Measurements from ENCODE around the gene AKT1.

The AKT1 gene

GRCh38 chr14:104794993-104795780, at the start of gene AKT1:
AKT1 (minus strand) TSS chr14:104795748; CDS start chr14:104792643, 3,105 bp downstream.
- no peak for TF ChIP-seq CTCF (IDR thresholded peaks at IDR 0.05)
- no peaks in the 10 kb centered on the region for H3K9me3 ChIP-seq (ENCODE audit: control insufficient read depth, low read length)
- peaks cover 44% of the 10 kb centered on the region for H3K79me2 ChIP-seq
- peaks cover 19% of the 10 kb centered on the region for H3K4me1 ChIP-seq
- no peaks in the 10 kb centered on the region for H3K36me3 ChIP-seq (ENCODE audit: control insufficient read depth, insufficient read depth, low read length)
- H3K4me3 ChIP-seq (ENCODE audit: low read depth, low read length), result peak within 1 kb of the TSS; percentile 66
- H3K27me3 ChIP-seq (ENCODE audit: control insufficient read depth, insufficient read depth, low read length), result no peaks in the 10 kb centered on the region
- peak within 1 kb of the TSS; percentile 47 for H3K27ac ChIP-seq
- H3K4me2 ChIP-seq (ENCODE audit: low read length), result peak within 1 kb of the TSS; percentile 96
- peak within 1 kb of the TSS; percentile 73 for H3K9ac ChIP-seq
- H2AFZ ChIP-seq, result peak within 1 kb of the TSS; percentile 91

GRCh38 chr14:104845033-104845666, 49.6 kb upstream of the AKT1 start:
- H3K4me2 ChIP-seq (ENCODE audit: low read length), result no peak overlapping the region
- no peaks in the 10 kb centered on the region for H3K36me3 ChIP-seq (ENCODE audit: control insufficient read depth, insufficient read depth, low read length)
- no peak for TF ChIP-seq CTCF (IDR thresholded peaks at IDR 0.05)
- H3K4me3 ChIP-seq (ENCODE audit: low read depth, low read length), result no peak overlapping the region
- no peak overlapping the region for H3K27ac ChIP-seq
- H3K4me1 ChIP-seq, result no peaks in the 10 kb centered on the region
- H3K9ac ChIP-seq, result no peak overlapping the region
- no peak overlapping the region for H2AFZ ChIP-seq
- H3K79me2 ChIP-seq, result no peaks in the 10 kb centered on the region
- no peaks in the 10 kb centered on the region for H3K9me3 ChIP-seq (ENCODE audit: control insufficient read depth, low read length)
- no peaks in the 10 kb centered on the region for H3K27me3 ChIP-seq (ENCODE audit: control insufficient read depth, insufficient read depth, low read length)

- no peak overlapping the region for H3K27ac ChIP-seq
- no peaks in the 10 kb centered on the region for H3K4me1 ChIP-seq
- H2AFZ ChIP-seq, result peak overlapping the region; percentile 66
- H3K9ac ChIP-seq, result no peak overlapping the region
- H3K27me3 ChIP-seq (ENCODE audit: control insufficient read depth, insufficient read depth, low read length), result no peaks in the 10 kb centered on the region
- H3K4me2 ChIP-seq (ENCODE audit: low read length), result peak overlapping the region; percentile 56
- no peaks in the 10 kb centered on the region for H3K79me2 ChIP-seq
- no peak for TF ChIP-seq CTCF (IDR thresholded peaks at IDR 0.05)
- H3K9me3 ChIP-seq (ENCODE audit: control insufficient read depth, low read length), result no peaks in the 10 kb centered on the region
- H3K36me3 ChIP-seq (ENCODE audit: control insufficient read depth, insufficient read depth, low read length), result no peaks in the 10 kb centered on the region
- H3K4me3 ChIP-seq (ENCODE audit: low read depth, low read length), result peak overlapping the region; percentile 41
Observed at GRCh38 chr14:104844306-104845032, 48.9 kb upstream of the AKT1 start.

- Histone ChIP-seq H3K4me3 (ENCODE audit: low read depth, low read length) (peak overlapping the region; percentile 41), H3K9ac (no peak overlapping the region), H3K79me2 (no peaks in the 10 kb centered on the region), H3K27ac (no peak overlapping the region), H3K4me1 (no peaks in the 10 kb centered on the region), H3K27me3 (ENCODE audit: control insufficient read depth, insufficient read depth, low read length) (no peaks in the 10 kb centered on the region), H2AFZ (peak overlapping the region; percentile 66), H3K36me3 (ENCODE audit: control insufficient read depth, insufficient read depth, low read length) (no peaks in the 10 kb centered on the region), H3K9me3 (ENCODE audit: control insufficient read depth, low read length) (no peaks in the 10 kb centered on the region), H3K4me2 (ENCODE audit: low read length) (peak overlapping the region; percentile 56)
- TF ChIP-seq CTCF (IDR thresholded peaks at IDR 0.05), result no peak
Observed at GRCh38 chr14:104843442-104844305, 48.1 kb upstream of the AKT1 start.
